ENCODE measurements around the gene ARIH2. TPM values are rescaled to one million over a fixed set of nuclear protein-coding genes. Genes with fewer than 3 reads are reported as not detected.

The ARIH2 gene
- total RNA-seq, 1 experiment from 2014 or later: 122 TPM

- H2BK5ac ChIP-seq (ENCODE audit: insufficient read length, low read length): no peak overlapping the region
- H4K20me1 ChIP-seq (ENCODE audit: control insufficient read depth, insufficient read depth, insufficient read length): no peaks in the 10 kb centered on the region
- Mint-ChIP-seq H3K27ac (peak overlapping the region in 2 of 3 experiments; percentile 34 to 46; a peak in 2 of 7 replicates), H3K4me1 (peaks cover 3% of the 10 kb centered on the region in 2 experiments), H3K4me3 (no peak overlapping the region), H3K9me3 (no peaks in the 10 kb centered on the region), H3K36me3 (ENCODE audit: insufficient read depth in 1 of 3, low read depth in 3 of 3) (peaks cover 37 to 72% (median 53%) of the 10 kb centered on the region in 3 experiments), H3K27me3 (ENCODE audit: low read depth) (no peaks in the 10 kb centered on the region; the same call in 1 of the 2 replicates)
- H3T11ph ChIP-seq (ENCODE audit: low read length): no peak overlapping the region
- H3K27me3 ChIP-seq (ENCODE audit: insufficient read depth, low read length): no peaks in the 10 kb centered on the region
- no peak overlapping the region for H2AK5ac ChIP-seq (ENCODE audit: insufficient read length, low read length)
- H3K23me2 ChIP-seq (ENCODE audit: insufficient read length, low read depth, low read length, poor library complexity, severe bottlenecking): no peaks in the 10 kb centered on the region
- no peak for TF ChIP-seq CTCF (conservative IDR thresholded peaks at IDR 0.05)
- no peak overlapping the region for H3K18ac ChIP-seq (ENCODE audit: insufficient read length, low read depth, low read length)
- H2AFZ ChIP-seq (ENCODE audit: low read length): no peak overlapping the region
- no peak overlapping the region for H2BK20ac ChIP-seq (ENCODE audit: low read depth, low read length, poor library complexity, severe bottlenecking)
- H3K79me2 ChIP-seq (ENCODE audit: insufficient read depth, low read length): no peaks in the 10 kb centered on the region
- no peak overlapping the region for H3K14ac ChIP-seq (ENCODE audit: insufficient read depth, low read length)
- no peaks in the 10 kb centered on the region for H3K79me1 ChIP-seq (ENCODE audit: insufficient read depth, low read depth, low read length, poor library complexity, severe bottlenecking)
- H4K91ac ChIP-seq (ENCODE audit: insufficient read length, low read depth, low read length): no peak overlapping the region
- no peak overlapping the region for H3K4me2 ChIP-seq (ENCODE audit: insufficient read depth, insufficient read length, low read length)
- H3K23ac ChIP-seq (ENCODE audit: insufficient read length, low read depth, low read length): no peak overlapping the region
- WGBS (ENCODE audit: extremely low coverage, insufficient read length, low lambda C conversion rate): no CpG with 5 or more reads among the region's 4 CpGs
- no peak overlapping the region for H3K27ac ChIP-seq (ENCODE audit: insufficient read length, low read depth, low read length)
- H4K5ac ChIP-seq (ENCODE audit: insufficient read length, low read depth, low read length): no peak overlapping the region
- H3K56ac ChIP-seq (ENCODE audit: insufficient read length, low read depth, low read length): no peak overlapping the region
- H2BK12ac ChIP-seq (ENCODE audit: insufficient read length, low read depth, low read length): no peak overlapping the region
- H3K4ac ChIP-seq (ENCODE audit: low read depth, low read length): no peak overlapping the region
- H4K8ac ChIP-seq (replicated peaks; ENCODE audit: insufficient read length, low read depth, low read length): no peak overlapping the region
- DNase-seq: no peak
- H3K9me3 ChIP-seq (ENCODE audit: control insufficient read depth, low read depth, low read length): no peaks in the 10 kb centered on the region
- H2BK15ac ChIP-seq (ENCODE audit: low read depth, low read length): no peak overlapping the region
- no peak overlapping the region for H3K9ac ChIP-seq (ENCODE audit: extremely low read depth, insufficient read length, low read length)
- no peak overlapping the region for H2BK120ac ChIP-seq (ENCODE audit: low read depth, low read length, poor library complexity, severe bottlenecking)
- H3K4me1 ChIP-seq (ENCODE audit: insufficient read depth, low read length): no peaks in the 10 kb centered on the region
Observed at GRCh38 chr3:48983096-48983495, 64.5 kb downstream of the ARIH2 start.
